Measurements from ENCODE around the gene CAPN14. TPM values are rescaled to one million over a fixed set of nuclear protein-coding genes. Genes with fewer than 3 reads are reported as not detected.

The CAPN14 gene
- total RNA-seq, 3 donors from 2014 or later, result 0.09 to 0.14 TPM; not detected in 1

- no peak overlapping the region for H3K4me3 ChIP-seq
- TF ChIP-seq CTCF (IDR thresholded peaks at IDR 0.05), result no peak
- no peak for DNase-seq
- intact Hi-C loops (cut with DNase I, micrococcal nuclease), result no loop called here
- H3K9me3 ChIP-seq, result no peaks in the 10 kb centered on the region
- no peaks in the 10 kb centered on the region for H3K4me1 ChIP-seq (ENCODE audit: low read depth)
- no peak for ATAC-seq
- H3K36me3 ChIP-seq (ENCODE audit: low read depth), result no peaks in the 10 kb centered on the region
Observed at GRCh38 chr2:31199206-31199605, 18.1 kb downstream of the CAPN14 start.

GRCh38 chr2:31197669-31198068, 19.6 kb downstream of the CAPN14 start:
- DNase-seq, result no peak
- ATAC-seq, result no peak
- intact Hi-C loops (cut with DNase I, micrococcal nuclease), result no loop called here
- Histone ChIP-seq H3K36me3 (ENCODE audit: low read depth) (no peaks in the 10 kb centered on the region), H3K4me3 (no peak overlapping the region), H3K9me3 (no peaks in the 10 kb centered on the region), H3K4me1 (ENCODE audit: low read depth) (no peaks in the 10 kb centered on the region)
- TF ChIP-seq CTCF (IDR thresholded peaks at IDR 0.05), result no peak

GRCh38 chr2:31197166-31197565, 20.1 kb downstream of the CAPN14 start:
- Histone ChIP-seq H3K4me3 (no peak overlapping the region), H3K4me1 (ENCODE audit: low read depth) (no peaks in the 10 kb centered on the region), H3K36me3 (ENCODE audit: low read depth) (no peaks in the 10 kb centered on the region), H3K9me3 (no peaks in the 10 kb centered on the region)
- TF ChIP-seq CTCF (IDR thresholded peaks at IDR 0.05), result no peak
- ATAC-seq, result no peak
- DNase-seq, result no peak
- intact Hi-C loops (cut with DNase I, micrococcal nuclease), result no loop called here

- DNase-seq (no peak), ATAC-seq (no peak)
- H3K4me3 ChIP-seq, result no peak overlapping the region
- no peaks in the 10 kb centered on the region for H3K4me1 ChIP-seq (ENCODE audit: low read depth)
- intact Hi-C loops (cut with DNase I, micrococcal nuclease), result no loop called here
- no peak for TF ChIP-seq CTCF (IDR thresholded peaks at IDR 0.05)
- H3K36me3 ChIP-seq (ENCODE audit: low read depth), result no peaks in the 10 kb centered on the region
- H3K9me3 ChIP-seq, result no peaks in the 10 kb centered on the region
Observed at GRCh38 chr2:31196622-31197021, 20.7 kb downstream of the CAPN14 start.

GRCh38 chr2:31193806-31194205, 23.5 kb downstream of the CAPN14 start:
- no peak for ATAC-seq
- intact Hi-C loops (cut with DNase I, micrococcal nuclease), result no loop called here

More at GRCh38 chr2:31193806-31194205, 23.5 kb downstream of the CAPN14 start:
- Histone ChIP-seq H3K9me3 (no peaks in the 10 kb centered on the region), H3K4me3 (no peak overlapping the region), H3K36me3 (ENCODE audit: low read depth) (no peaks in the 10 kb centered on the region), H3K4me1 (ENCODE audit: low read depth) (no peaks in the 10 kb centered on the region)
- no peak for DNase-seq
- TF ChIP-seq CTCF (IDR thresholded peaks at IDR 0.05), result no peak
